Measurements from ENCODE around the gene SYNDIG1. TPM values are rescaled to one million over a fixed set of nuclear protein-coding genes. Genes with fewer than 3 reads are reported as not detected.

Gene SYNDIG1
- total RNA-seq, 1 donor from 2014 or later: 5.6 TPM

DNA sequence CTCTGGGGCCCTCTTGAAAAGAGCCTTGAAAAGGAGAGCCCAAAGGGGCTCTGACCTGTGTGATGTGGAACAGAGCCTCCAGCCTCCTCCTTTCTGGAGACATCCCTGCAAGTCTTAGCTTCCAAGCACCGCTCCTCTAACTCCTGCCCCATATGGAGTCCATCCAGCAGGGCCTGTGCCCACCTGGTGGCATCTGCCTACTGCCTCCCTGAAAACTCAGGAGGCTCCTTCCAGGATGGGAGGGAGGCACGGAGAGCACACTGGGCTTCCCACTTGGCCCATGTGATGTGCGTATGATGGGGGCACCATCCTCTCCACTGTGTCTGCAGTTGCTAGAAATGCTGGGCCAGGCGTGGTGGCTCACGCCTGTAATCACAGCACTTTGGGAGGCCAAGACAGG lies 98.1 kb downstream of the SYNDIG1 start:
- Mint-ChIP-seq H3K4me3 (ENCODE audit: unreplicated experiment) (no peak overlapping the region), H3K4me1 (ENCODE audit: low read depth) (peaks cover 12% of the 10 kb centered on the region), H3K36me3 (ENCODE audit: low read depth) (peaks cover 9% of the 10 kb centered on the region), H3K9me3 (ENCODE audit: low read depth) (peaks cover 15% of the 10 kb centered on the region), H3K27me3 (ENCODE audit: low read depth) (no peaks in the 10 kb centered on the region), H3K27ac (ENCODE audit: unreplicated experiment) (no peak overlapping the region)
- DNase-seq (ENCODE audit: low spot score): no peak
- TF ChIP-seq, protein P1, sequence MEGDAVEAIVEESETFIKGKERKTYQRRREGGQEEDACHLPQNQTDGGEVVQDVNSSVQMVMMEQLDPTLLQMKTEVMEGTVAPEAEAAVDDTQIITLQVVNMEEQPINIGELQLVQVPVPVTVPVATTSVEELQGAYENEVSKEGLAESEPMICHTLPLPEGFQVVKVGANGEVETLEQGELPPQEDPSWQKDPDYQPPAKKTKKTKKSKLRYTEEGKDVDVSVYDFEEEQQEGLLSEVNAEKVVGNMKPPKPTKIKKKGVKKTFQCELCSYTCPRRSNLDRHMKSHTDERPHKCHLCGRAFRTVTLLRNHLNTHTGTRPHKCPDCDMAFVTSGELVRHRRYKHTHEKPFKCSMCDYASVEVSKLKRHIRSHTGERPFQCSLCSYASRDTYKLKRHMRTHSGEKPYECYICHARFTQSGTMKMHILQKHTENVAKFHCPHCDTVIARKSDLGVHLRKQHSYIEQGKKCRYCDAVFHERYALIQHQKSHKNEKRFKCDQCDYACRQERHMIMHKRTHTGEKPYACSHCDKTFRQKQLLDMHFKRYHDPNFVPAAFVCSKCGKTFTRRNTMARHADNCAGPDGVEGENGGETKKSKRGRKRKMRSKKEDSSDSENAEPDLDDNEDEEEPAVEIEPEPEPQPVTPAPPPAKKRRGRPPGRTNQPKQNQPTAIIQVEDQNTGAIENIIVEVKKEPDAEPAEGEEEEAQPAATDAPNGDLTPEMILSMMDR (IDR thresholded peaks at IDR 0.05): no peak

DNA sequence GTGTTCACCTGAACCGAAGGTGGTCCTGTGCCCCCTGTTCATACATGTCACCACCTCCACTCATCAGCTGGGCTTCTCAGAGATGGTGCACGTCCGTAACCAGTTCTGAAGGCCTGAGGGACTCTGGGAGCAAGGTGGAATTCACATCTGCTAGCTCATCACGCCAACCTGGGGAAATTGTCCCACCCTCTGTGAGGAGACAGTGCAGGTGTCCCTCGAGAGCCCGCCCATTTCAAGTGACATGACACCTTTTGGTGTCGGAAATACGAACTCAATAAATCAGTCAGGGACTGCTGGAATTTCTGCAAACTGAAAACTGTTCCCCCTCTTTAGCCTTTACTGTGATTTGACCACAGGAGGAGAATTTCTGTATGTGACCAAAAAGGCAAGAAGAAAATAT lies 99.4 kb downstream of the SYNDIG1 start:
- Mint-ChIP-seq H3K4me1 (ENCODE audit: low read depth) (peaks cover 12% of the 10 kb centered on the region), H3K9me3 (ENCODE audit: low read depth) (peaks cover 7% of the 10 kb centered on the region), H3K4me3 (ENCODE audit: unreplicated experiment) (no peak overlapping the region), H3K27me3 (ENCODE audit: low read depth) (no peaks in the 10 kb centered on the region), H3K36me3 (ENCODE audit: low read depth) (peaks cover 6% of the 10 kb centered on the region), H3K27ac (ENCODE audit: unreplicated experiment) (no peak overlapping the region)
- DNase-seq (ENCODE audit: low spot score): no peak
- TF ChIP-seq, protein P1 (IDR thresholded peaks at IDR 0.05): no peak

DNA sequence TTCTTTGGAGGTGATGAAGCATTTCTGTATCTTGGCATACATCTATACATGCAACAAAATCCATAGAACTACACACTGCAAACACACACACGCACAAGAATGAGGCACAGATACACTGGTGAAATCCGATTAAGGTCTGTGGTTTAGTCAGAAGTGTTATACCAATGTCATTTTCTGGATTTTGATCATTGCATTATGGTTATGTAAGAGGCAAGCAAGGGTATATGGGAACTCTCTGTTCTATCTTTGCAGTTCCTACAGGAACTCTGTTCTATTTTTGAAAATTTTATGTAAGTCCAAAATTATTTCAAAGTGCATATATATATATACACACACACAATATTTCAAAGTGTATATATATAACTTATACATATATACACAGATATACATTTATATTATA lies 101.7 kb downstream of the SYNDIG1 start:
- no peaks in the 10 kb centered on the region for H3K27me3 Mint-ChIP-seq (ENCODE audit: low read depth)
- H3K27ac Mint-ChIP-seq (ENCODE audit: unreplicated experiment): no peak overlapping the region
- H3K4me1 Mint-ChIP-seq (ENCODE audit: low read depth): peaks cover 12% of the 10 kb centered on the region
- H3K9me3 Mint-ChIP-seq (ENCODE audit: low read depth): no peaks in the 10 kb centered on the region
- no peak for DNase-seq (ENCODE audit: low spot score)
- H3K4me3 Mint-ChIP-seq (ENCODE audit: unreplicated experiment): no peak overlapping the region
- H3K36me3 Mint-ChIP-seq (ENCODE audit: low read depth): no peaks in the 10 kb centered on the region
- TF ChIP-seq, protein P1 (IDR thresholded peaks at IDR 0.05): no peak

GRCh38 chr20:24572140-24572539 lies 102.7 kb downstream of the SYNDIG1 start:
- H3K27me3 Mint-ChIP-seq (ENCODE audit: low read depth): no peaks in the 10 kb centered on the region
- no peak overlapping the region for H3K27ac Mint-ChIP-seq (ENCODE audit: unreplicated experiment)
- no peak overlapping the region for H3K4me3 Mint-ChIP-seq (ENCODE audit: unreplicated experiment)
- H3K36me3 Mint-ChIP-seq (ENCODE audit: low read depth): no peaks in the 10 kb centered on the region
- TF ChIP-seq, protein P1 (IDR thresholded peaks at IDR 0.05): no peak
- peaks cover 12% of the 10 kb centered on the region for H3K4me1 Mint-ChIP-seq (ENCODE audit: low read depth)
- no peaks in the 10 kb centered on the region for H3K9me3 Mint-ChIP-seq (ENCODE audit: low read depth)
- DNase-seq (ENCODE audit: low spot score): no peak

DNA sequence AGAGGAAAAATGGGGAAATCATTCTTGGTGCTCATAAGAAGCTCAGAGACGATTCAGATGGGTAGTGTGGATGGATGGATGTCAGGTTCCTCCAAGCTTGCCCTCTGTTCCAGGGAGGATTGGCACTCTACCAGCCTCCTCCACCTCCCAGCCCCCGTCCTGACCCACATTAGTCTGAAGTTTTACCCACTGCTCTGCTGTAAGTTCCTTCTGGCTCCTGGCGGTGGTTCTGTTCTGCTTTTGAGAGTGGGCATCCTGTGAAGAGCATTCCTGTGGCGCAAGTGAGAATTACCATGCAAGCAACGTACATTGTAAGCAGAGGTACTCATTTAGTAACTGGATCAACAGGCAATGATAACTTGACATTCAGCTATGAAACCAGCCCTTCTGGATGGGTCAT lies 103.4 kb downstream of the SYNDIG1 start:
- Mint-ChIP-seq H3K27me3 (ENCODE audit: low read depth) (no peaks in the 10 kb centered on the region), H3K27ac (ENCODE audit: unreplicated experiment) (no peak overlapping the region), H3K4me3 (ENCODE audit: unreplicated experiment) (no peak overlapping the region), H3K9me3 (ENCODE audit: low read depth) (no peaks in the 10 kb centered on the region), H3K4me1 (ENCODE audit: low read depth) (peaks cover 12% of the 10 kb centered on the region), H3K36me3 (ENCODE audit: low read depth) (no peaks in the 10 kb centered on the region)
- DNase-seq (ENCODE audit: low spot score): no peak
- TF ChIP-seq, protein P1 (IDR thresholded peaks at IDR 0.05): no peak
